Panc1 (cell line): ENCODE measurements around the gene AHNAK. TPM values are rescaled to one million over a fixed set of nuclear protein-coding genes. Genes with fewer than 3 reads are reported as not detected.

Experiments
- ATAC-seq: fragments of 200-7000 bp; cut with Tn5 transposase; 2 replicates; pipeline ENCODE4 v1.9.1; 2020; ENCODE audit warnings: mild to moderate bottlenecking, moderate library complexity
- BruUV-seq: library from RNA; stranded (reverse); fragments of 400-500 nt; replicated peaks from 2 replicates; lab custom pipeline; 2021; lab: Mats Ljungman, UMichigan
- CTCF ChIA-PET: fragments of 300-600 bp; sonication (Branson Sonifier 250); formaldehyde crosslinking; loops from one replicate; lab custom pipeline; 2022; ENCODE audit warnings: antibody characterized with exemption; lab: Charles Lee
- POLR2A ChIA-PET: fragments of 300-600 bp; sonication (Branson Sonifier 250); formaldehyde crosslinking; loops from one replicate; lab custom pipeline; 2022; ENCODE audit warnings: antibody characterized with exemption; lab: Charles Lee
- DNase-seq: peaks from one replicate; pipeline ENCODE4 v3.0.0-alpha.2; 2010; ENCODE audit warnings: low read depth, low spot score
- H3K27ac ChIP-seq: 2 replicates; pipeline ENCODE4 v1.5.1; 2011; ENCODE audit warnings: mild to moderate bottlenecking, low read length, inconsistent platforms
- H3K27me3 ChIP-seq: fragments of 200-500 bp; sonication (Bioruptor generic); 2 replicates; pipeline ENCODE4 v1.6.0; 2014; ENCODE audit warnings: low read length, inconsistent platforms; ENCODE audit not compliant: control insufficient read depth, insufficient read depth
- H3K36me3 ChIP-seq: fragments of 200-500 bp; sonication (Bioruptor generic); 2 replicates; pipeline ENCODE4 v1.5.1; 2014; ENCODE audit warnings: inconsistent platforms, mild to moderate bottlenecking, low read length, moderate library complexity; ENCODE audit not compliant: control insufficient read depth, insufficient read depth
- H3K4me1 ChIP-seq: 2 replicates; pipeline ENCODE4 v1.5.1; 2011; ENCODE audit warnings: inconsistent platforms, mild to moderate bottlenecking, low read length, moderate library complexity; ENCODE audit not compliant: control insufficient read depth, insufficient read depth
- H3K4me3 ChIP-seq, 2 experiments: 2 replicates each; pipeline ENCODE4 v1.5.1; 2011 to 2012; ENCODE audit warnings: low read depth in 2 of 2, low read length in 2 of 2, mild to moderate bottlenecking in 2 of 2, inconsistent platforms in 1 of 2, moderate library complexity in 1 of 2
- H3K9me3 ChIP-seq: fragments of 200-500 bp; sonication (Bioruptor generic); 2 replicates; pipeline ENCODE4 v1.5.1; 2014; ENCODE audit warnings: low read depth, mild to moderate bottlenecking, inconsistent platforms, low read length, moderate library complexity; ENCODE audit not compliant: control insufficient read depth, insufficient read depth
- CTCF ChIP-seq: fragments of 450-650 bp; IDR thresholded peaks from 2 replicates; pipeline ENCODE4 v1.5.1; 2017; ENCODE audit warnings: mild to moderate bottlenecking
- POLR2AphosphoS5 ChIP-seq: IDR thresholded peaks from 2 replicates; pipeline ENCODE4 v1.6.1; 2012; ENCODE audit warnings: mild to moderate bottlenecking, low read depth, low read length, moderate library complexity
- SIN3A ChIP-seq: IDR thresholded peaks from 2 replicates; pipeline ENCODE4 v1.6.1; 2012; ENCODE audit warnings: low read depth, mild to moderate bottlenecking, low read length, moderate library complexity, borderline replicate concordance; ENCODE audit not compliant: insufficient read depth
- TCF7L2 ChIP-seq: IDR thresholded peaks from 2 replicates; pipeline ENCODE4 v1.6.1; 2011; ENCODE audit warnings: mild to moderate bottlenecking, low read depth, low read length, inconsistent platforms
- in situ Hi-C: cut with HindIII; loops from 2 replicates; pipeline ENCODE4 v1.10.0; 2016; ENCODE audit warnings: low sequenced_read_pairs, low pct_unique_long_range_greater_than_20kb
- intact Hi-C: fragments of 100-400 bp; cut with micrococcal nuclease; formaldehyde crosslinking; loops from one replicate; pipeline ENCODE4 v1.10.0; 2022; ENCODE audit not compliant: unreplicated experiment
- total RNA-seq: library from RNA; stranded (reverse); gene quantifications from one replicate; pipeline ENCODE4 v1.2.1, GENCODE V29; 2021; ENCODE audit not compliant: unreplicated experiment
- TF ChIP-seq, protein P1 (sequence below), 2 experiments: IDR thresholded peaks; 2 replicates each; pipeline ENCODE4 v1.6.1; 2011 to 2012; ENCODE audit warnings: low read depth in 2 of 2, control low read depth in 1 of 2, low read length in 1 of 2, mild to moderate bottlenecking in 1 of 2, moderate library complexity in 1 of 2; ENCODE audit not compliant: insufficient read depth in 1 of 2

AHNAK gene
- total RNA-seq, 1 experiment from 2014 or later, result 844 TPM

GRCh38 chr11:62431171-62431901, 115.3 kb downstream of the AHNAK start:
- DNase-seq, result no peak
- Histone ChIP-seq H3K27me3 (no peaks in the 10 kb centered on the region), H3K4me1 (peaks cover 69% of the 10 kb centered on the region), H3K27ac (peak overlapping the region; percentile 98), H3K9me3 (no peaks in the 10 kb centered on the region), H3K36me3 (no peaks in the 10 kb centered on the region), H3K4me3 (no peak overlapping the region)
- no peak for ATAC-seq
- intact Hi-C loops, result loop anchor here (2.0 kb wide), 1 partner anchor 73 kb away; no protein-coding TSS in a partner anchor
- in situ Hi-C loops, result no loop called here
- ChIA-PET CTCF (no interaction called here), POLR2A (no interaction called here)
- TF ChIP-seq, protein P1, sequence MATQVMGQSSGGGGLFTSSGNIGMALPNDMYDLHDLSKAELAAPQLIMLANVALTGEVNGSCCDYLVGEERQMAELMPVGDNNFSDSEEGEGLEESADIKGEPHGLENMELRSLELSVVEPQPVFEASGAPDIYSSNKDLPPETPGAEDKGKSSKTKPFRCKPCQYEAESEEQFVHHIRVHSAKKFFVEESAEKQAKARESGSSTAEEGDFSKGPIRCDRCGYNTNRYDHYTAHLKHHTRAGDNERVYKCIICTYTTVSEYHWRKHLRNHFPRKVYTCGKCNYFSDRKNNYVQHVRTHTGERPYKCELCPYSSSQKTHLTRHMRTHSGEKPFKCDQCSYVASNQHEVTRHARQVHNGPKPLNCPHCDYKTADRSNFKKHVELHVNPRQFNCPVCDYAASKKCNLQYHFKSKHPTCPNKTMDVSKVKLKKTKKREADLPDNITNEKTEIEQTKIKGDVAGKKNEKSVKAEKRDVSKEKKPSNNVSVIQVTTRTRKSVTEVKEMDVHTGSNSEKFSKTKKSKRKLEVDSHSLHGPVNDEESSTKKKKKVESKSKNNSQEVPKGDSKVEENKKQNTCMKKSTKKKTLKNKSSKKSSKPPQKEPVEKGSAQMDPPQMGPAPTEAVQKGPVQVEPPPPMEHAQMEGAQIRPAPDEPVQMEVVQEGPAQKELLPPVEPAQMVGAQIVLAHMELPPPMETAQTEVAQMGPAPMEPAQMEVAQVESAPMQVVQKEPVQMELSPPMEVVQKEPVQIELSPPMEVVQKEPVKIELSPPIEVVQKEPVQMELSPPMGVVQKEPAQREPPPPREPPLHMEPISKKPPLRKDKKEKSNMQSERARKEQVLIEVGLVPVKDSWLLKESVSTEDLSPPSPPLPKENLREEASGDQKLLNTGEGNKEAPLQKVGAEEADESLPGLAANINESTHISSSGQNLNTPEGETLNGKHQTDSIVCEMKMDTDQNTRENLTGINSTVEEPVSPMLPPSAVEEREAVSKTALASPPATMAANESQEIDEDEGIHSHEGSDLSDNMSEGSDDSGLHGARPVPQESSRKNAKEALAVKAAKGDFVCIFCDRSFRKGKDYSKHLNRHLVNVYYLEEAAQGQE (IDR thresholded peaks at IDR 0.05; ENCODE audit: insufficient read depth in 1 of 2, low read depth in 2 of 2, low read length in 1 of 2), result no peak
- TF ChIP-seq SIN3A, result no peak
- TF ChIP-seq POLR2AphosphoS5, result no peak
- no peak for TF ChIP-seq TCF7L2
- no peak for TF ChIP-seq CTCF
- BruUV-seq, result no TSS peak

DNA sequence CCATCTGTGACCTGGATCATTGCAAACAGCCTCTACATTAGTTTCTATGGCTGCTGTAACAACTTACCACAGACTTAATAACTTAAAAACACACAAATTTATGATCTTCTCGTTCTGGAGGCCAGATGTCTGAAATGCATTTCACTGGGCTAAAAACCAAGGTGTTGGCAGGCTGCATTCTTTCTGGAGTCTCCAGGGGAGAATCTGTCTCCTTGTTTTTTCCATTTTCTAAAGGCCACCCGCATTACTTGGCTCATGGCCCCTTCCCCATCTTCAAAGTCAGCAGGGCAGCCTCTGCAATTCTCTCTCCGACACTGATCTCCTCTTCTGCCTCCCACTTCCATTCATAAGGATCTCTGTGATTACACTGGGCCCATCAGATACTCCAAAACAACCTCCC, 116.2 kb downstream of the AHNAK start:
- H3K27ac ChIP-seq, result peak overlapping the region; percentile 98
- ChIA-PET CTCF (no interaction called here), POLR2A (no interaction called here)
- in situ Hi-C loops (no loop called here), intact Hi-C loops (loop anchor here (2.0 kb wide), 1 partner anchor 74 kb away; no protein-coding TSS in a partner anchor)
- no peaks in the 10 kb centered on the region for H3K36me3 ChIP-seq
- BruUV-seq, result no TSS peak
- TF ChIP-seq TCF7L2, result no peak
- TF ChIP-seq POLR2AphosphoS5, result no peak
- no peak for TF ChIP-seq CTCF
- TF ChIP-seq SIN3A, result no peak
- TF ChIP-seq, protein P1 (IDR thresholded peaks at IDR 0.05; ENCODE audit: insufficient read depth in 1 of 2, low read depth in 2 of 2, low read length in 1 of 2), result no peak
- DNase-seq, result no peak
- no peak overlapping the region for H3K4me3 ChIP-seq
- no peaks in the 10 kb centered on the region for H3K27me3 ChIP-seq
- no peaks in the 10 kb centered on the region for H3K9me3 ChIP-seq
- peaks cover 69% of the 10 kb centered on the region for H3K4me1 ChIP-seq
- ATAC-seq, result no peak
